ENCODE data around the gene PLA2G6.

PLA2G6 gene

DNA sequence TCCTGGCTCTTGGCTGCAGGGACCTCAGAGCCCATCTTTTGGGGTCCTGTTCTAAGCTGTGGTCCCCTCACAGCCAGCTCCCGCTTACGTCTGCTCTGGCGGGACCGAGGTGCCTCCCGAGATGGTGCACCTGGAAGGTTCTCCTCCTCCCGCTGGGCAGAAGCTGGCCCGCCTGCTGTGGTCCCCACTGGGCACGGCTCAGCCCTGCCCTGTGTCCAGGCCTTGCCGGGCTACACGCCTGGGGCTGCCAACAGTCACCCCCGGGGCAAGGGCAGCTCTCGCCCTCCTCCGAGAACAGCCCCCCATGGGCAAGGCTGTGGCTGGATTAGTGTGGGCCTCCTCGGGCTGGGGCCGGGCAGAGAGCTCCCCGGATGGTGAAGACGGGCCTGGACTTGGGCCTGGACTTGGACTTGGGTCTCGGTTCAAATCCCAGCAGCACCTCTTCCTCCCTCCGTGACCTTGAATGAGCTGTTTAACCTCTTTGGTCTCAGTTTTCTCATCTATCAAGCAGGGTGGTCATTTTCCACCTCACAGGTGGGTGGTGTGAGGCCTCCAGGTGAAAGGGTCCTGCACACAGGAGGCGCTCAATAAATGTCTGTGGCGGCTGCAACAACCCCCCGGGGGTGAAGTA is 72.1 kb downstream of the PLA2G6 start:
- DNase-seq (ENCODE audit: extremely low read depth, low read depth): no peak
- TF ChIP-seq, protein P1, sequence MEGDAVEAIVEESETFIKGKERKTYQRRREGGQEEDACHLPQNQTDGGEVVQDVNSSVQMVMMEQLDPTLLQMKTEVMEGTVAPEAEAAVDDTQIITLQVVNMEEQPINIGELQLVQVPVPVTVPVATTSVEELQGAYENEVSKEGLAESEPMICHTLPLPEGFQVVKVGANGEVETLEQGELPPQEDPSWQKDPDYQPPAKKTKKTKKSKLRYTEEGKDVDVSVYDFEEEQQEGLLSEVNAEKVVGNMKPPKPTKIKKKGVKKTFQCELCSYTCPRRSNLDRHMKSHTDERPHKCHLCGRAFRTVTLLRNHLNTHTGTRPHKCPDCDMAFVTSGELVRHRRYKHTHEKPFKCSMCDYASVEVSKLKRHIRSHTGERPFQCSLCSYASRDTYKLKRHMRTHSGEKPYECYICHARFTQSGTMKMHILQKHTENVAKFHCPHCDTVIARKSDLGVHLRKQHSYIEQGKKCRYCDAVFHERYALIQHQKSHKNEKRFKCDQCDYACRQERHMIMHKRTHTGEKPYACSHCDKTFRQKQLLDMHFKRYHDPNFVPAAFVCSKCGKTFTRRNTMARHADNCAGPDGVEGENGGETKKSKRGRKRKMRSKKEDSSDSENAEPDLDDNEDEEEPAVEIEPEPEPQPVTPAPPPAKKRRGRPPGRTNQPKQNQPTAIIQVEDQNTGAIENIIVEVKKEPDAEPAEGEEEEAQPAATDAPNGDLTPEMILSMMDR (IDR thresholded peaks at IDR 0.05; ENCODE audit: low read depth, low read length): no peak

DNA sequence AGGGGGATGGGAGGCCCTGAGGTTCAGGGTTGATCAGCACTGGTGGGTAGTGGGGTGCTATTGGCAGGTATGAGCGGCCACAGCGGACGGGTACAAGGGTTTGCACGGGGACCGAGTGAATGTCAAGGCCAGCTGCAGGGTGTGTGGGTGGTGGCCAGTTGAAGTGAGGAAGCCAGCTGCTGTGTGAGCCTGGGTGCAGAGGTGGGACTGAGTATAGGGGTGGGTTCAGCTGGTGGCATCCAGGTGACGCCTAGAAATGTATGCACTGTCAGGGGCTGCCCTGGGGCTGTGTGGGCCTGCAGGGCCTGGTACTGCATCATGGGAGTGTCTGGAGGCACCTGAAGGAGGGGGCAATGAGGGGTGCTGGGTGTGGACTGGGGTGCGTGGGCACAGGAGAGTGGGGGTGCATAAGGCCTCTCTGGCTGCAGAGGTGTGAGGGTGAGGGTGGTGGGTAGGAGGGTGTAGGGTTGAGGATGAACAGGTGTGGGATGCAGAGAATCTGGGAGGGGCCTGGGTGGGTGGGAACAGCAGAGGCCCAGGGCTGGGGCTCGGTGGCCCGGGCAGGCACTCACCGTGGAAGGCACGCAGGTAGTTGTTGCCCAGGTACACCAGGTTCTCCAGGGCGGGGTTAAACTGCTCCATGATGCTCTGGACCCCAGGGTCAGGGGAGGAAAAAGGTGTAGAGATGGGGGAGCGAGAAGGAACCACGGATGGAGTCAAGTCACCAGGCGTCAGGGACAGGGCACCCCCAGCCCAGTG is 72.9 kb downstream of the PLA2G6 start:
- DNase-seq (ENCODE audit: extremely low read depth, low read depth): no peak
- TF ChIP-seq, protein P1 (IDR thresholded peaks at IDR 0.05; ENCODE audit: low read depth, low read length): no peak

DNA sequence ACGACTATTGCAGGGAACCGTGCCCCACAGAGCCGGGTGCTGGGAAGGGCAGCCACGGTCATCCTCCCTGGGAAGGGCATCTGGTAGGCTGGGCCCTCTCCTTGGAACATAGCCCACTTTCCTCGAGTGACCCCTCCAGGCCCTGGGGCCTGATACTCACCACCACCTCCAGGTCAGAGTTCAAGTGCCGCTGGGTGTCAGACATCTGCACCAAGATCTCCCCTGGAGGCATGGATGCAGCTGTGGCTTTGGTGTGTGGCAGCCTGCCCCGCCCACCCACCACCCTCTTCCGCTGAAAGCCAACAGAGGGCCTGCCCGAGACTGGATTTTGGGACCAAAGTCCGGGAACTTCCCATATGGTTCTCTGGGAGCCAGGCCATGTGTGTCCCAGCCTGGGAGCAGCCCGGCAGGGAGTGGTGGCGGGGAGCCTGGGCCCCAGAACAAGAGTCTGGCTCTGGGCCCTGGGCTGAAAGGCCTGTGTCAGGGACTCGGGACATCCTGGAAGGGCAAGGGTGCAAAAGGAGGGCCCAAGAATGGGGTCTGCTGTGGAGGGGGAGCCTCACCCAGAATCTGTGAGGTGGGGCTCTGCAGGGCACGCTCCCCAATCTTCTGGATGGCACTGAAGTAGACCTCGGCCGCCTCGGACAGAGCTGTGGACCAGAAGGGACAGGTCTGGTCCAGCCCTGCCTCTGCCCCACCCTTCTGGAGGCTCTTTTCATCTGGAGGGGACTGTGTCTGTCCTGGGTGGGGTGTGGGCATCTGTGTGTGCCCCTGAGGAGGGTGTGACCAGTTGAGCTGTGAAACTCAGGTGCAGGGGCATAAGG is 73.7 kb downstream of the PLA2G6 start:
- TF ChIP-seq, protein P1 (IDR thresholded peaks at IDR 0.05; ENCODE audit: low read depth, low read length): peak; percentile 1
- no peak for DNase-seq (ENCODE audit: extremely low read depth, low read depth)

- TF ChIP-seq, protein P1 (IDR thresholded peaks at IDR 0.05; ENCODE audit: low read depth, low read length): no peak
- DNase-seq (ENCODE audit: extremely low read depth, low read depth): no peak
These were observed 74.6 kb downstream of the PLA2G6 start for GRCh38 chr22:38106814-38107578.

- TF ChIP-seq, protein P1 (IDR thresholded peaks at IDR 0.05; ENCODE audit: low read depth, low read length): peak; percentile 16
- no peak for DNase-seq (ENCODE audit: extremely low read depth, low read depth)
These were observed 77.5 kb downstream of the PLA2G6 start for GRCh38 chr22:38104084-38104483.

GRCh38 chr22:38103641-38104040 is 78.0 kb downstream of the PLA2G6 start:
- TF ChIP-seq, protein P1 (IDR thresholded peaks at IDR 0.05; ENCODE audit: low read depth, low read length): no peak
- DNase-seq (ENCODE audit: extremely low read depth, low read depth): no peak

All from AG09319 (cell line).